ENCODE data around the gene TMPRSS6.
A peak's percentile ranks its signal among the peaks of the same experiment; 100 is the strongest.

Gene TMPRSS6

GRCh38 chr22:37048133-37048532 lies 61.4 kb downstream of the TMPRSS6 start:
- DNase-seq: no peak

DNA sequence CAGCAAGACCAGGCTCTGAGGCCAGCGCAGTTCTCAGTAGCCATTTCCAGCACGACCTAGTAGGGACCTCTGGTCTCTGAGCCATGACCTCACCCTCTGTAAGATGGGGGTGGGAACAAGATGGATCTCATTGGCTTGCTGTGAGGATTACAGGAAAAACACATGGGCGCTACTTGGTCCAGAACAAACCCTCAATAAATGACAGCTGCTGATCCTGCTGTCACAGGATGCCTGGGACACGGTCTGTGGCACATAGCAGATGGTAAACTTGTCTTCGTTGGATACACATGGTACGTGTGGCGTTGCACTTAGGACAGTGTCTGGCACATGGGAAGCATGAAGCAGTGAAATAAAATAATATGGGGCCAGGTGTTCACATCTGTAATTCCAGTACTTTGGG lies 62.5 kb downstream of the TMPRSS6 start:
- peak; percentile 56 for DNase-seq

DNA sequence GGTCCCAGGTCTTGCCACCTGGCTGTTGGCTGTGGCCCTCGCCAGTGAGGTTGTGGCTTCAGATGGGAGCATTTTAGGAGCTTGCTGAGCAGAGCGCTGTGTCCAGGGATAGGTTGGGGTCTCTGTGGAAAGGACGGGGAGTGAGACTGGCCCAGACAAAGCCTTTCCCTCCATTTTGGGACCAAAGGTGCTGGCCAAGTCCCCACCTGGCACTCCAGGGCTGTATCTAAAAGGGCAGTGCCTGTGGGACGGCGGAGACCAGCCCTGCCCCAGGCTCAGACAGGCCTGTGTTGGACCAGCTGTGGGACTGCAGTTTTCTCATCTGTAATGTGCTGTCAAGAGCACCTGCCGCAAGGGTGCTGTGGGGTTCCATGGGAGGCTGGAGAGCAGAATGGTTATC lies 62.9 kb downstream of the TMPRSS6 start:
- no peak for DNase-seq

DNA sequence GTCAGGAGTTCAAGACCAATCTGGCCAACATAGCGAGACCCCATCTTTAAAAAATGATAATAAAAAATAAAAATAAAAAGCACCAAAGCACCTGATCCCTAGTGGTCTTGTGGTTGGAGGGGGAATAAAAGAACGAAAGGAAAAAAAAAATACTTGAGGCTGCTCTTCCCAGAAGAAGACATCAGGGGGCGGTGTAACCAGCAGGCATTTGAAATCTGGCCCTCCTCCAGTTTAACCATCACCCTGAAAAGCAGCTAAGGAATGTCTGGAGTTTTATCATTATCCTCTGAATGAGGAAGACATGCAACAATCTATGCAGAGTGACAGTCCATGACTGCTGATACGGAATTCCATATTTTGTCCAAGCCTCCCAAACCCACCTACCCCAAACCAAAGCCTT lies 63.6 kb downstream of the TMPRSS6 start:
- peak; percentile 39 for DNase-seq

GRCh38 chr22:37044634-37045625 lies 64.6 kb downstream of the TMPRSS6 start:
- no peak for DNase-seq

- peak; percentile 39 for DNase-seq
These were observed 65.5 kb downstream of the TMPRSS6 start for GRCh38 chr22:37043828-37044538.

DNA sequence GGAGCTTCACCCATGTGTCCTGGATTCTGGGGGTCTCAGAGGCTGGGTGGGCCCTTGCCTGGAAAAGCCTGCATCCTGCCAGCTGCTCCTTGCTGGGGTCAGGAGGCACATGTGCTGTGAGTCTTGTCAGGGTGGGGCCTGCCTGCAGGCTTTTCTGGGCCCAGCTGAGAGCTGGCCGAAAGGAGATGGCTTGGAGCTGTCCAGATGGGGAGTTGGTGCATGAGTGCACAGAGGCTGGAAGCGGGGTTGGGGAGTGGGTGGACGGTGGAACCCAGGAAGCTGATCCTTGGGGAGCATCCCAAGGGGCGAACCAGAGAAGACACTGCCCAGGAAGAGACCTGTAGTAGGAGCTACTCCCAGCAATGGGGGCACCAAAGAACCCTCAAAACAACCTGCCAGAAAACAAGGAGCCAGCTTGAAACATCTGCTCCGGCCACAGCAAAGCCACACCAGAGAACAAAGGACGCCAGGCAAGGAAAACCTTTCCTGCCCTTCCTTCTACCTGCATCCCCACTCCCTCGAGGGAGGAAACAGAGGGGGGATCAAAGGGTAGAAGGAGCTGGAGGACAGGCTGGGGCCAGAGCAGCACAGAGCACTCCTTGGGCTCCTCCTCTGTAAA lies 66.2 kb downstream of the TMPRSS6 start:
- DNase-seq: peak; percentile 48

- no peak for DNase-seq
These were observed 70.0 kb downstream of the TMPRSS6 start for GRCh38 chr22:37039466-37039865.

DNA sequence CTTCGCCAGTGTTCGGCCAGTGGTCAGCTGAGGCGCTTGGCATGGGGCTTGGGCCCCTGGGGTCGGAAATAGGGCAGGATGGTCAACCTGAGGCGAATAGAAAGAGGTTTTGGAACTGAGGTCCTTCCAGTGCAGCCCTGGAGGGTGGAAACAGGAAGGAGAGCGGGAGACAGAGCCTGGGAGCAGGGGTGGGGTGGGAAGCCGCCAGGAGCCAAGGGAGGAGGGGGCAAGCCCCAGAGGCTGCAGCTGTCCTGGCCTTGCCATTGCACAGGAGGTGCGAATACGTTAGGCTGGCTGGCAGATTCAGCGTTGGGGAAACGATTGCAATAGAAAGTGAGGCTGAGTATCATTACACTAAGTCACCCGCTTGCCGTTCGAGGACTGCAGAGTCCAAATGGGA lies 71.8 kb downstream of the TMPRSS6 start:
- no peak for DNase-seq

DNA sequence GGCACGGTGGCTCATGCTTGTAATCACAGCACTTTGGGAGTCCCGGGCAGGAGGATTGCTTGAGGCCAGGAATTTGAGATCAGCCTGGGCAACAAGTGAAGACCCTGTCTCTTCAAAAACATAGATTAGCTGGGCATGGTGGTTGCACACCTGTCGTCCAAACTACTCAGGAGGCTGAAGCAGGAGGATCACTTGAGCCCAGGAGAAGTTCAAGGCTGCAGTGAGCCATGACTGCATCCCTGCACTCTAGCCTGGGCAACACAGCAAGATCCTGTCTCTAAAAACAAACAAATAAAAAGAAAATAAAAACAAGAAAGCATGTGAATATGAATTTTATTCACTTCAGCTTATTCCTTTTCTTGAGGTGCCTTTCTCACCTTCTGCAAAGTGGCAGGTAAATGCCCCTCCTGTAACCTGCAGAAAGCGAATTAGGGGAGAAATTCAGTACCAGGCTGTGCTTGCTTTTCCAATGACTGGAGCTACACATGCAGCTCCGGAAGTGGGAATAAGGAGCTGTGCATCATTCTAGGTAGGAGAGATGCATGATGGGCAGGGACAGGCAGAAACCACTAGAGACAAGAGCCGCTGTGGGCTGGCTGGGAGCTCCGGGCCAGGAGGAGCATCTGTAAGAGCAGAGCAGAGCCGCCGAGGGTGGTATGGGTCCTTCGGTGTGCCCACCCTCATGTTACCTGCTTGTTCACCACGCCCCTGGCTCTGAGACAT lies 72.7 kb downstream of the TMPRSS6 start:
- DNase-seq: no peak

DNA sequence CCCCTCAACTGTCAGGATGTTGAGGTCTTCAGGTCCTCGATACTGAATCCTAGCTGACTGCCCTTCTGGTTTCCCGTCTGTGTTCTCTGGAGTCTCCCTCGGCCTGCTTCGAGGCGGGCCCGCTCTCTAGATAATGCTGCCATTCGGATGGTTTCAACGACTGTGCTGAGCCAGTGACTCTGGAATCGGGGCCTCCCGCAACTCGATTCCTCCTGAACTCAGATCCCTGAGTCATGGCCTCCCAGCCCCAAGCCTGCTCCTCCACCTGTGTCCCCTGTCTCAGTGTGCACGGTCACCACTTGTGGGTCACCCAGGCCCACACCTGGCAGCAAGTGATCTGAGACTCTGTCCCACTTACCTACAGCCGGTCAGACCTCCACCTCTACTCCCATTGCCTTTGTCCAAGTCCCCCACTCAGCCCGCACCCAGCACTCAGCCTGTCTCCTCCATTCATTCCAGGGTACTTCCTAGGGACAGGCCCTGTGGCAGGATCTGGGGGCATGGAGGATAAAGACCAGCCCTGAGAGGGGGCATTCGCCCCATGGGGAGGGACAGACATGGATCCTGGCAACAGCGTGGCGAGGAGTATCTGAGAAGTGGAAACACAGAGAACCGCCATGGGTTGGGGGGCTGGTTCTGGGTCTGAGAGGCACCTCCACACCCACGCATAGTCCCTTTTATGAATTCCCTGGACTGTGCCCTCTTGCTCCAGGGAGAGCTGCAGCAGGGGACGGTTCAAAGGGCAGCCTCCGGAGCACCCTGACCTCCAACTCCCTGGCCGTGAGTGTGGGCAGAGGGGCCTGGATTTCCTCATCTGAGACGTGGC lies 75.7 kb downstream of the TMPRSS6 start:
- DNase-seq: no peak

GRCh38 chr22:37032535-37033460 lies 76.7 kb downstream of the TMPRSS6 start:
- DNase-seq: no peak

GRCh38 chr22:37032134-37032534 lies 77.4 kb downstream of the TMPRSS6 start:
- DNase-seq: no peak

DNA sequence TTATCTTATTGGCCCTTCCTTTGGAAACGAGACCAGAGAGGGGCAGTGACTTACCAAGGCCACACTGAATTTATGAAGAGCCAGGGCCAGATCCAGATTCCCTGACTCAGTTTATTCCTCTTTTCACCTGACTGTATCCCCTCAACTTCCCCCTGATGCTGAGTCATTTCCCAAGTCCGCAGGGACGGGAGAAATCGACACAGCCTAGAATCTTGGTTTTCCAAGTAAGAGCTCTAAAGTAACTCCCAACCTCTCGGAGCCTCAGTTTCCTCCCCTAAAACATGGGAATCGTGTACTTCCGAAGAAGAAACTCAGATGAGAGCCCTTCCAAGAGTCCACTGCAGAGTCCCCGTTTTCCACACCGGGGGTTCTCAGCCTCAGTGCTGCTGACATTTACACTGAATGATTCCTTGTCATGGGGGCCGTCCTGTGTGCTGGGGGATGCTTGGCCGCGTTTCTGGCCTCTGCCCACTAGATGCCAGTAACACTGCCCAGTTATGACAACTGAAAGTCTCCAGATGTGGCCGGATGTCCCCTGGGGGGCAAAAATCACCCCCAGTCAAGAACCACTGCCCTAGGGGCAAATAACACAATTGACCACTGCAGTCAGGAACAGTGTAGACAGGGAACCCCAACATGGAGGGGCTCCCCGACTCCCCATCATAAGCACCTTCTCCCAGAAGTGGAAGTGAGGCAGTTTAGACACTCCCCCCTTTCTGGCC lies 78.8 kb downstream of the TMPRSS6 start:
- no peak for DNase-seq

DNA sequence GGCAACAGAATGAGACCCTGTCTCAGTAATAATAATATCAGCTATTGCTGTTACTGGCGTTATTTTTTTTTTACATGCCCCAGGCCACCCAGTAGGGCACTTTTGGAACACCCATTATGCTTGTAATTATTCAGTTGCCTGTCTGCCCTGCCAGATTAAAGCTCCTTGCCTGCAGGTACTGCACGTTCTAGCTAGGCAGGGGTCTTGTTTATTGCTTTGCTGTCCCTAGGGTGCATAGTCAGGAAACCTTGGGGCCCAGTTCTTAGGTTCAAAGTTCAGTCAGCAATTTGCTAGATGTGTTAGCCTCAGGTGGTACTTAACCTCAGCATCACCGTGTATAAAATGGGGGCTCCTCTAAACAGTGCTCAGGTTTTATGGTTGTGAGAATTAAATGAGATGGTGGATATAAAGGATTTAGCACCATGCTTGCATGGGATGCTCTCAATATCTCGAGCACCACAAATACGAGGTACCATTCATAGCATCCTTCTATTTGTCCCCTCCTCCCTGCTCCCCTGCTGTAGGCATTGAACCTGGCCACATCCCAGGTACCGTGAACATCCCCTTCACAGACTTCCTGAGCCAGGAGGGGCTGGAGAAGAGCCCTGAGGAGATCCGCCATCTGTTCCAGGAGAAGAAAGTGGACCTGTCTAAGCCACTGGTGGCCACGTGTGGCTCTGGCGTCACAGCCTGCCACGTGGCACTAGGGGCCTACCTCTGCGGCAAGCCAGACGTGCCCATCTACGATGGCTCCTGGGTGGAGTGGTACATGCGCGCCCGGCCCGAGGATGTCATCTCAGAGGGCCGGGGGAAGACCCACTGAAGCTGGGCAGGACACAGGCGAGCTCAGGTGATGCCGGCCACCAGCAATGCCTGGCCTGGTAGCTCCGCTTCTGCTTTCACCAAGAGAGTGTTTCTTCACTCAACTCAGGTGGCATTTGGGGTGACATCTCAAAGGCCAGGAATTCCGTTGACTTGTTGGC lies 80.5 kb downstream of the TMPRSS6 start:
- no peak for DNase-seq

GRCh38 chr22:37027556-37027955 lies 82.0 kb downstream of the TMPRSS6 start:
- DNase-seq: no peak

DNA sequence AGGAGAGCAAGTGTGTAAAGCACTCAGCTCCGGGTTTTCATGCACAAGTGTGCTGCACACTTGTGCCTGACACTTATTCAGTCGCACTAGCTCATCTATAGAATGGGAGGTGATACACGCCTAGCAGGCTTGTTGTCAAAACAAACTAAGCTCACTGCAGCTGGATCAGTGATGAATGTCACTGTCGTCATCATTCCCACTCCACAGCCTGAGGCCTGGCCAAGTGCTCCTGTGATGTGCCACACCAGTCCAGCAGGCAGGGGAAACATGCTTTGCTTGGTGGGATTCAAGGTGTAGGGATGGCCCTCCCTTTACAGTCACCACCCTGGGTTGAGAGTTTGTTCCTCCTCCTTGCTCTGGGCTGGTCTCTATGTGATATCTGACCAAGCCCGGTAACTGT lies 83.2 kb downstream of the TMPRSS6 start:
- DNase-seq: no peak

DNA sequence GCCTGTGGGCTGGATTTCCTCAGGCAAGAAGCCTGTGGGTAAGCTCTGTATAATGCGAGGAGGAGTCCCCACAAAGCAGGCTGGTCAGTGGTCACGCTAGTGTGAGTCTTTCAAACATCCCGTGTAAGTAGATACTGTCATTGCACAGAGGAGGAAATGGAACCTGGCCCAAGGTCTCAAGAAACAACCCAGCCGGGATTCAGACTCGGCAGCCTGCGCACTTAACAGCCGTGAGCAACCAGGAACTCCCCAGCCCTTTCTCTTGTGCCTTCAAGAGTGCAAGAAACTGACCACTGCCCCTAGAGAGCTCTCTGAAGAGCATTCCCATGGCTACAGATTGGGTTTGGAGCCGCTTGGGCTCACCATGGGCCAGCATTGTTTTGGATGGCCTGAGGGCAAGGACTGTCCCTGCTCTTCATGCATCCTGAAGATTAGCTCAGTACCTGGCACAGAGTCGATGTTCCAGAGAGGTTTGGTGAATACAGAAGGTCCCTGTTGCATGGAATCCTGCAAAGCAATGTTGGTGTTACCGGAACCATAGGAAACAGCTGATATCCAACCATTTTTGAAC lies 83.9 kb downstream of the TMPRSS6 start:
- DNase-seq: no peak
